Measurements from ENCODE around the gene FARSB.

Gene FARSB

DNA sequence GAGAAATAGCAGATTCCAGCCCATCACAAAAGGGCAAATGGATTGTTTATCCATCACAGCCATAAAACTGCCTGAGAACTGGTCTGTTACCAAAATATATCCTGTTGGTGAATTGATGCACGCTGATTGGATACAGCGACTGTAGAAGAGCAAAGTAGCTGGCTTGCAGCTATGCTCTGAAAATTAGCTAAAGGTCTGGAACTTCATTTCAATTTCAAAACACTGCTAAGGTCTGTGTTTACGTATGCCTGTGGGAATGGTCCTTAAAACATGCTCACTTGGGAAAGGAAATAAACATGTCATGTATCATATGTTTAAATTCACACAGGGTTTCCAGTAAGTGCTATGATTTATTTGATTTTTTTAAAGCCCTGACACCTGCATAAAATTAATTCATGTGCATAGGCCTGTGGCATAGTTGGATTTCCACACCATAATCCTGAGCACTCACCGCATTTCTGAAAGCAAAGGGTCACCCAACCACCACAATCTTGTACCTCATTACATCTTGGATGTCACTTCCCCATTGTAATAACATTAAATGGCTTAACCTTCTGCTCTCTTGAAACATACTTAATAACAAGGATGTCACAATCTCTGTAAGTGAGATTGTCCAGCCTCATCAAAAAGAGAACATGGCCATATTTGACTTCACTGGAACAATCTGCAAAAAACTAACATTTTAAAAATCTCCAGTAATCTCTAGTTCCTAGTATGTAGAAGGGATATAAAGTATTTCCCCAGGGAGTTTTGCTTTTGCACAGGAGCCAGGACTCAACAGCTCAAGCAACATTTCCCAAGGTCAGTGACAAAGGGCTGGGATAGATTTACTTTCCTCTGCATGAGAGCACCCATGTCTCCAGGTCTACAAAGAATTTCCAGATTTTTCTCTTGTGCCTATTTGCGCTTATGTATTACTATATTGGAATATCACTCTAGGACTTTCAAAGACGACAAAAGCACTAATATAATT is 109.8 kb downstream of the FARSB start:
- TF ChIP-seq, protein P1, sequence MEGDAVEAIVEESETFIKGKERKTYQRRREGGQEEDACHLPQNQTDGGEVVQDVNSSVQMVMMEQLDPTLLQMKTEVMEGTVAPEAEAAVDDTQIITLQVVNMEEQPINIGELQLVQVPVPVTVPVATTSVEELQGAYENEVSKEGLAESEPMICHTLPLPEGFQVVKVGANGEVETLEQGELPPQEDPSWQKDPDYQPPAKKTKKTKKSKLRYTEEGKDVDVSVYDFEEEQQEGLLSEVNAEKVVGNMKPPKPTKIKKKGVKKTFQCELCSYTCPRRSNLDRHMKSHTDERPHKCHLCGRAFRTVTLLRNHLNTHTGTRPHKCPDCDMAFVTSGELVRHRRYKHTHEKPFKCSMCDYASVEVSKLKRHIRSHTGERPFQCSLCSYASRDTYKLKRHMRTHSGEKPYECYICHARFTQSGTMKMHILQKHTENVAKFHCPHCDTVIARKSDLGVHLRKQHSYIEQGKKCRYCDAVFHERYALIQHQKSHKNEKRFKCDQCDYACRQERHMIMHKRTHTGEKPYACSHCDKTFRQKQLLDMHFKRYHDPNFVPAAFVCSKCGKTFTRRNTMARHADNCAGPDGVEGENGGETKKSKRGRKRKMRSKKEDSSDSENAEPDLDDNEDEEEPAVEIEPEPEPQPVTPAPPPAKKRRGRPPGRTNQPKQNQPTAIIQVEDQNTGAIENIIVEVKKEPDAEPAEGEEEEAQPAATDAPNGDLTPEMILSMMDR (conservative IDR thresholded peaks at IDR 0.05; ENCODE audit: low read depth, low read length), result no peak

DNA sequence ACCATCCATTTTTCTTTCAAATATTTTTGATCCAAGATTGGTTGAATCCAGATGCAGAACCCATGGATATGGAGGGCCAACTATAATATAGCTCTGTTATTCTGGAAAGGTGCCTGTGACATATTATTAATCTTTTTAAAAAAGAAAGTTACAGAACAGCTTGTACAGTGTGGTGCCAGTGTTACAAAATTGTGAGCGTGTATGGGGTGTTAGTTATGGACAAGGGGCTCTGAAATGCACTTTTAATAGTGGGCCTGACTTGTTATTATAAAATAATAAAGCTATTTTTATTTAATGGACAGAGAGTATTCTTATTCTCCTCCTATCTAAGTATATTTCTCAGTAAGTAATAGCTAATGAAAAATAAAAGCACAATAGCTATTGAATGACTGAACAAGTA is 111.2 kb downstream of the FARSB start:
- no peak for DNase-seq (ENCODE audit: low read depth)
- TF ChIP-seq, protein P1 (conservative IDR thresholded peaks at IDR 0.05; ENCODE audit: low read depth, low read length), result no peak
- no peak overlapping the region for H3K4me3 ChIP-seq (ENCODE audit: low read length)

More for the DNA sequence above, 109.8 kb downstream of the FARSB start:
- DNase-seq (ENCODE audit: low read depth), result no peak
- H3K4me3 ChIP-seq (ENCODE audit: low read length), result no peak overlapping the region

DNA sequence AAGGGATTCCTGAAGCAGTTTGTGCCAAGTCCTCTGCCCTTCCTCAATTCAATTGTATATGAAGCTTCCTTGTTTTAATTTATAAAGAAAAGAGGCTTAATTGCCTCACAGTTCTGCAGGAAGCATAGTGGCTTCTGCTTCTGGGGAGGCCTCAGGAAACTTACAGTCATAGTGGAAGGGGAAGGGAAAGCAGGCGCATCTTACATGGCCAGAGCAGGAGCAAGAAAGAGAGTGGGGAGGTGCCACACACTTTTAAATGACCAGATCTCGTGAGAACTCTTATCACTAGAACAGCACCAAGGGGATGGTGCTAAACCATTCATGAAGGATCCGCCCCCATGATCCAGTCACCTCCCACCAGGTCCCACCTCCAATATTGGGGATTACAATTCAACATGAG is 117.4 kb downstream of the FARSB start:
- TF ChIP-seq, protein P1 (conservative IDR thresholded peaks at IDR 0.05; ENCODE audit: low read depth, low read length), result no peak
- H3K4me3 ChIP-seq (ENCODE audit: low read length), result no peak overlapping the region
- DNase-seq (ENCODE audit: low read depth), result no peak

DNA sequence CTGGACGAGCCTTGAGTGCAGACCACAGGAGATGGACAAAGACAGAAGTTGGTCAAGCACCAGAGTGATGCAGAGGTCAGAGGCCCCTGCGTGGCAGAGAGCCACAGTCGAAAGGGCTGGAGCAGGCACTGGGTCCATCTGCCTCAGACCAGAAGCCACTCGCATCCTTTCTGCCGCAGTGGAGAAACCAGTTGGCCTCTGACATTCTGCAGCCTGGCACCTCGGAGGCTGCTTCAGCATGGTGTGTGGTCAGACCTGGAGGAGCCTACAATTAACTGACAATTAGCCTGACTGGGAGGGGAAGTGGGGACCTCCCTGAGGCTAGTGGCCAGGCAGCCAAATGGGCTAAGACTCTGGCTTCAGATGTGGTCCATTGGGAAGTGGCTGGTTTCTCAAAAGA is 120.4 kb downstream of the FARSB start:
- no peak overlapping the region for H3K4me3 ChIP-seq (ENCODE audit: low read length)
- TF ChIP-seq, protein P1 (conservative IDR thresholded peaks at IDR 0.05; ENCODE audit: low read depth, low read length), result no peak

DNA sequence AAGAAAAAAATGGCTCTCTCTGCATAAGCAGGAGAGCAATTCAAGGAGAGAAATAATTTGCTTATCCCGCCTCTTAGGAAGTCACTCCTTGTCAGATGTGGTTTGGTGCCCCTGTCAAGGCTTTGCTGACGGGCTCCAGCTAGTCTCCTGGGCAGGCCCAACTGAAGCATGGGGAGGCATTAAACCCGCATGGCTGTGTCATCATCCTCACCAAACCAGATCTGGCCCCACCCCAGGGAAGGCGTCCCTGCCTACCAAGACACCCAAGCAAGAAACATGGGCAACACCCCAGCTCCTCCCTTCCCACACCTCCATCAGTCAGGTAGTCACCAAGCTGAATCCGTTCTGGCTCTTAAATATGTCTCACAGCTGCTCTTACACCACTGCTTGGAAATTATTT is 123.6 kb downstream of the FARSB start:
- TF ChIP-seq, protein P1 (conservative IDR thresholded peaks at IDR 0.05; ENCODE audit: low read depth, low read length), result no peak
- DNase-seq (ENCODE audit: low read depth), result no peak
- H3K4me3 ChIP-seq (ENCODE audit: low read length), result no peak overlapping the region

More for the DNA sequence above, 120.4 kb downstream of the FARSB start:
- no peak for DNase-seq (ENCODE audit: low read depth)

DNA sequence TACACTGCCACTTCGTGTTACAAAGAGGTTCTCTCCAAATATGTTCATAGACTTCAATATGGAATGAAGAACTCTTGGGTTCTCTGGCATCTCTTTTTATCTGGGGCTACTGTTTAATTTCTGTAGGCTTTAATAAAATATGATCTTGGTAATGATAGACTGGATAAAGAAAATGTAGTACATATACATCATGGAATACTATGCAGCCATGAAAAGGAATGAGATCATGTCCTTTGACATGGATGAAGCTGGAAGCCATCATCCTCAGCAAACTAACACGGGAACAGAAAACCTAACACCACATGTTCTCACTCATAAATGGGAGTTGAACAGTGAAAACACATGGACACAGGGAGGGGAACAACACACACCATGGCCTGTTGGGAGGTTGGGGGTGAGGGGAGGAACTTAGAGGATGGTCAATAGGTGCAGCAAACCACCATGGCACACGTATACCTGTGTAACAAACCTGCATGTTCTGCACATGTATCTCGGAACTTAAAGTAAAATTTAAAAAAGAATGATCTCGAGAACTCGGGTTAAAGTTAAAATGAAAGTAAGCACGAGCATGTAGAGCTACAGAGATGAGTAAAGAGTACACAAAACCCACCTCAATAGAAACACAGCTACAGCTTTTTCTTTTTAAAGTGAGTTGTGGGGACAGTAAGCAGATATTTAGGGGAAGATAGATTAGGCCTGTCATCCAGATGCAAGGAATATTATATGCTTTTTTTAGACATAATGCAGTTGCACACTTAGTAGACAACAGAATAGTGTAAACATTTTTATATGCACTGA is 129.2 kb downstream of the FARSB start:
- no peak for DNase-seq (ENCODE audit: low read depth)
- no peak overlapping the region for H3K4me3 ChIP-seq (ENCODE audit: low read length)
- TF ChIP-seq, protein P1 (conservative IDR thresholded peaks at IDR 0.05; ENCODE audit: low read depth, low read length), result no peak
